Measurements from ENCODE around the gene SPECC1. TPM values are rescaled to one million over a fixed set of nuclear protein-coding genes. Genes with fewer than 3 reads are reported as not detected.

SPECC1 gene
- total and polyA plus RNA-seq, 2 donors (not counting 1 experiment from before 2014, with no cell fraction given): 13.4 to 30.9 TPM

DNA sequence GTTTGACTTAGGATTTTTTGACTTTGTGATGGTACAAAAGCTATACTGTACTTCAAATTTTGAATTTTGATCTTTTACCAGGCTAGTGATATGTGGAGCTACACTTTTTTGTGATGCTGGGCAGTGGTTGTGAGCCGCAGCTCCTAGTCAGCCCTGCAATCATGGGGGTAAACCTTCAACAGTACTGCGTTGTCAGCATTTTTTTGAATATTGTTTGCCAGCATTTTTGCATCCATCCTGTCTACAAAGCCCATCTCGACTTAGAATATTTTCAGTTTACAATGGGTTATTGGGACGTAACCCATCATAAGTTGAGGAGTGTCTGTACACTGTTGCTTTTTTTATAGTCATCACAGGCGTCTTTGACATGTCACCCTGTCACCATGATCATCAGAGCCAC is 142.0 kb downstream of the SPECC1 start:
- Histone ChIP-seq H3K36me3 (ENCODE audit: control insufficient read depth, insufficient read depth, low read length) (no peaks in the 10 kb centered on the region), H4K20me1 (ENCODE audit: control insufficient read depth, extremely low read depth, insufficient read depth, low read length) (no peaks in the 10 kb centered on the region), H2AFZ (ENCODE audit: low read length) (no peak overlapping the region), H3K9me3 (ENCODE audit: control insufficient read depth, insufficient read depth, low read depth, low read length) (no peaks in the 10 kb centered on the region), H3K9ac (ENCODE audit: insufficient read depth, low read length) (no peak overlapping the region), H3K27me3 (ENCODE audit: control insufficient read depth, insufficient read depth, low read length) (no peaks in the 10 kb centered on the region), H3K4me2 (ENCODE audit: extremely low read depth, insufficient read depth, low read length) (no peak overlapping the region), H3K4me3 (replicated peaks in 1 of 4; ENCODE audit: control extremely low read depth in 1 of 4, insufficient read depth in 1 of 4, low read depth in 3 of 4, low read length in 4 of 4) (no peak overlapping the region), H3K4me1 (ENCODE audit: control insufficient read depth, extremely low read depth, insufficient read depth, low read length) (no peaks in the 10 kb centered on the region), H3K27ac (ENCODE audit: insufficient read depth, low read length) (no peak overlapping the region), H3K79me2 (ENCODE audit: control insufficient read depth, insufficient read depth, low read length) (no peaks in the 10 kb centered on the region)
- no peak for DNase-seq (ENCODE audit: low read depth in 2 of 2)
- no peak for TF ChIP-seq EZH2 (IDR thresholded peaks at IDR 0.05; ENCODE audit: low read length, missing control alignments)
- no peak for TF ChIP-seq CTCF (conservative IDR thresholded peaks at IDR 0.05 in 1 of 2, IDR thresholded peaks at IDR 0.05 in 1 of 2; ENCODE audit: low read depth in 1 of 2, low read length in 2 of 2)

GRCh38 chr17:20153231-20153630 is 144.1 kb downstream of the SPECC1 start:
- TF ChIP-seq EZH2 (IDR thresholded peaks at IDR 0.05; ENCODE audit: low read length, missing control alignments) (no peak), CTCF (conservative IDR thresholded peaks at IDR 0.05 in 1 of 2, IDR thresholded peaks at IDR 0.05 in 1 of 2; ENCODE audit: low read depth in 1 of 2, low read length in 2 of 2) (no peak)
- Histone ChIP-seq H4K20me1 (ENCODE audit: control insufficient read depth, extremely low read depth, insufficient read depth, low read length) (no peaks in the 10 kb centered on the region), H3K79me2 (ENCODE audit: control insufficient read depth, insufficient read depth, low read length) (no peaks in the 10 kb centered on the region), H3K36me3 (ENCODE audit: control insufficient read depth, insufficient read depth, low read length) (no peaks in the 10 kb centered on the region), H3K4me1 (ENCODE audit: control insufficient read depth, extremely low read depth, insufficient read depth, low read length) (no peaks in the 10 kb centered on the region), H3K9ac (ENCODE audit: insufficient read depth, low read length) (no peak overlapping the region), H3K4me2 (ENCODE audit: extremely low read depth, insufficient read depth, low read length) (no peak overlapping the region), H3K9me3 (ENCODE audit: control insufficient read depth, insufficient read depth, low read depth, low read length) (no peaks in the 10 kb centered on the region), H3K4me3 (replicated peaks in 1 of 4; ENCODE audit: control extremely low read depth in 1 of 4, insufficient read depth in 1 of 4, low read depth in 3 of 4, low read length in 4 of 4) (no peak overlapping the region), H3K27ac (ENCODE audit: insufficient read depth, low read length) (no peak overlapping the region), H2AFZ (ENCODE audit: low read length) (no peak overlapping the region), H3K27me3 (ENCODE audit: control insufficient read depth, insufficient read depth, low read length) (no peaks in the 10 kb centered on the region)
- no peak for DNase-seq (ENCODE audit: low read depth in 2 of 2)

DNA sequence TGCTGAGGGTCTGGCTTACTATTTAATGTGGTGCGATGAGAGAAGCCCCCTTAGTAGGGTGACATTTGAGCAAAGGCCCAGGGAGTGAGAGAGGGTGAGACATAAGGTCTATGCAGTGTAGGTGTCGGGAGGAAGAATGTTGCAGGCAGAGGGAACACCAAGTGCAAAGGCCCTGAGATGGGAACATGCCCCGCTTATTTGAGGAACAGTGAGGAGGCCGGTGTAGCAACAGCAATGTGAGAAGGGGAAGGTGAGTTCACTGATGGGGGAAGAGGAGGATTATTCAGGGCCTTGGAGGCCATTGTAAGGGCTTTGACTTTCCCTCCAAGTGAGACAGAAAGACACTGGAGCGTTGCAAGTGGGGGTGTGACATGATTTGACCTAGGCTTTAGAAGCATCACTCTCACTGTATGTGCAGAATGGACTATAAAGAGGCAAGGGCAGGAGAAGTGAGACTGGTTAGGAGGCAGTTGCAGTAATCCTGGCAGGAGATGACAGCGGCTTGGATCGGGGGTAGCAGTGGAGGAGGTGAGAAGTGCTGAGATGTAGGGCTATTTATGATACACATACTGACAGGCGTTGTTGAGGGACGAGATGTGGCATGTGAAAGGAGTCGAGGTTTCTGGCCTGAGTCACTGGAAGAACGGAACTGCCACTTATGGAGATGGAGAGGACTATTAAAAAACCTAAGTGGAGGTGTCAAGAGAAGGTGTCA is 145.3 kb downstream of the SPECC1 start:
- TF ChIP-seq EZH2 (IDR thresholded peaks at IDR 0.05; ENCODE audit: low read length, missing control alignments) (no peak), CTCF (conservative IDR thresholded peaks at IDR 0.05 in 1 of 2, IDR thresholded peaks at IDR 0.05 in 1 of 2; ENCODE audit: low read depth in 1 of 2, low read length in 2 of 2) (no peak)
- Histone ChIP-seq H3K9ac (ENCODE audit: insufficient read depth, low read length) (no peak overlapping the region), H3K27ac (ENCODE audit: insufficient read depth, low read length) (no peak overlapping the region), H3K4me1 (ENCODE audit: control insufficient read depth, extremely low read depth, insufficient read depth, low read length) (no peaks in the 10 kb centered on the region), H3K36me3 (ENCODE audit: control insufficient read depth, insufficient read depth, low read length) (no peaks in the 10 kb centered on the region), H2AFZ (ENCODE audit: low read length) (no peak overlapping the region), H3K27me3 (ENCODE audit: control insufficient read depth, insufficient read depth, low read length) (no peaks in the 10 kb centered on the region), H4K20me1 (ENCODE audit: control insufficient read depth, extremely low read depth, insufficient read depth, low read length) (no peaks in the 10 kb centered on the region), H3K4me3 (replicated peaks in 1 of 4; ENCODE audit: control extremely low read depth in 1 of 4, insufficient read depth in 1 of 4, low read depth in 3 of 4, low read length in 4 of 4) (no peak overlapping the region), H3K4me2 (ENCODE audit: extremely low read depth, insufficient read depth, low read length) (no peak overlapping the region), H3K9me3 (ENCODE audit: control insufficient read depth, insufficient read depth, low read depth, low read length) (no peaks in the 10 kb centered on the region), H3K79me2 (ENCODE audit: control insufficient read depth, insufficient read depth, low read length) (no peaks in the 10 kb centered on the region)
- no peak for DNase-seq (ENCODE audit: low read depth in 2 of 2)

Data from fibroblast of lung (primary cell).